NCI-H2227 (cell line): ENCODE measurements around the gene HOXB2.
"Not testable (repeated sequence)": the region's sequence is repeated elsewhere in the genome, so short reads cannot be mapped to it uniquely, and the experiment has no call there.

Experiments
- DNase-seq: peaks from one replicate; lab custom pipeline; 2025; ENCODE audit not compliant: unreplicated experiment; lab: John Stamatoyannopoulos, UW

The HOXB2 gene

DNA sequence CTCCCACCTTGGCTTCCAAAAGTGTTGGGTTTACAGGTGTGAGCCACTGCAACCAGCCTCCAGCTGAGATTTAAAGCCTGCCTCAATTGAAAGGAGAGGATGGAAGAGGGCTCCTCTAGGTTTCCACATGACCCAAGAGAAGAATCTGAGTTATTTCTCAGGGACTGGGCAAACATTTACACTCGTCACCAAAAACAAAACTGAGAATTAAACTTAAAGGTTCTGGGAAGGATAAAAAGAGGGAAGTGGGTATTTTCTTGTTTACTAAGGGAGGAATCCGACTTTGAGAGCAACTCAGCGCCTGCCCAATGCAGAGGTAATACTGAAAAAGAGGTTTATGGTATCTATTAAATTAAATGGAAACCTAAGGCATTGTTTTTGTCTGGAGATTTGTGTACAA lies 27.4 kb downstream of the HOXB2 start:
- no peak for DNase-seq

DNA sequence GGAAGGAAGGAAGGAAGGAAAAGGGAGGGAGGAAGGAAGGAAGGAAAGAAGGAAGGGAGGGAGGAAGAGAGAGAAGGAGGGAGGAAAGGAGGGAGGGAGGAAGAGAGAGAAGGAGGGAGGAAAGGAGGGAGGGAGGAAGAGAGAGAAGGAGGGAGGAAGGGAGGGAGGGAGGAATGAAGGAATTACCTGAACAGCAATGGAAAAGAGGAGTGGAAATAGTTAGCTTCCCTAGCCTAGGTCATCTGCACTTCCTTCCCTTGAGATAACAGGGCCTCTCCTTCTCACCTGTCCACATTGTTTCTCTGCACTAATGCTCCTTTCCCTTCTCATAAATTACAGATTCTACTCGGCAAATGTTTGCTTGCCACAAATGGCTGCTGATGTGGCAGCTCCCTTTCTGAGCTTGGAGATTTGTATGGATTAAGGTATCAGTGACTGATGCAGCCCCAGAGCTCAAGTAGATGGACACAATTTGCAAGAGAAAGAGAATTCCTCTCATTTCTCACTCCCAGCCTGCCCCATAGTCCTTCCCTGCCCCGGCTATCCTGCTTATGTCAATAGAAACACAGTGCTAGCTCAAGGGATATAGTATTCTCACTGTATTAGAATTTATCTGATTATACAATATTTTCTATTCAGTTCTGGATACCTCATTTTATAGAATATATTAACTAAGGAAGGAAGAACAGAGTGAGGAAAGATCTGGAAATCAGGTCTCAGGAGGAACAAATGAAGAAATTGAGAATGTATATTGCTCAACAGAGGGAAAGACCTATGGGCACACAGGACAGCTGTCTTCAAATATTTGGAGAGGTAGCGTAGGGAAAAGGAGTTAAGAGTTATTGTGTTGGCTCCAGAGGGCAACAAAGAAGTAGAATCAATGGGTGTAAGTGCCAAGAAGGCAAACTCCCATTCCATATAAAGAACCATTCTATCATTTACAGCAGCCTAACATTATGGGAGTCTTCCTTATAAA lies 28.7 kb downstream of the HOXB2 start:
- no peak for DNase-seq

DNA sequence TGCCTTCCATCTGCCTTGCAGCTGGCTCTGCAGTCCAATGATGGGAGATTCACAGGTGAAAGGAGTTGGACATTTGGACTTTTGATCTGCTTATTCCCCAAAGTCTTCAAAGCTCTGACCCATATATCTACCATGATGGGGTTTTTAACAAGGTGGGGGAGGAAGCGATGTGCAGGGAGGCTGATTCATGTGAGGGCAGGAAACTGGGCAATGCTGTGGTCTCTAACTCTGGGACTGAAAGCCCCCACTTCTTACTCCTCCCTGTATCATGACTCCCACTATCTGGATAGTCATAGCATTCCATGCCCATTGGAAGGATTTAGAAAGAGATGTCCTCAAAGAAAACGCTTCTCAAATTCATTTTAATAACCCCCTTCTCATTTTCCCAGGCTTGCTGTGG lies 30.4 kb downstream of the HOXB2 start:
- DNase-seq: no peak

DNA sequence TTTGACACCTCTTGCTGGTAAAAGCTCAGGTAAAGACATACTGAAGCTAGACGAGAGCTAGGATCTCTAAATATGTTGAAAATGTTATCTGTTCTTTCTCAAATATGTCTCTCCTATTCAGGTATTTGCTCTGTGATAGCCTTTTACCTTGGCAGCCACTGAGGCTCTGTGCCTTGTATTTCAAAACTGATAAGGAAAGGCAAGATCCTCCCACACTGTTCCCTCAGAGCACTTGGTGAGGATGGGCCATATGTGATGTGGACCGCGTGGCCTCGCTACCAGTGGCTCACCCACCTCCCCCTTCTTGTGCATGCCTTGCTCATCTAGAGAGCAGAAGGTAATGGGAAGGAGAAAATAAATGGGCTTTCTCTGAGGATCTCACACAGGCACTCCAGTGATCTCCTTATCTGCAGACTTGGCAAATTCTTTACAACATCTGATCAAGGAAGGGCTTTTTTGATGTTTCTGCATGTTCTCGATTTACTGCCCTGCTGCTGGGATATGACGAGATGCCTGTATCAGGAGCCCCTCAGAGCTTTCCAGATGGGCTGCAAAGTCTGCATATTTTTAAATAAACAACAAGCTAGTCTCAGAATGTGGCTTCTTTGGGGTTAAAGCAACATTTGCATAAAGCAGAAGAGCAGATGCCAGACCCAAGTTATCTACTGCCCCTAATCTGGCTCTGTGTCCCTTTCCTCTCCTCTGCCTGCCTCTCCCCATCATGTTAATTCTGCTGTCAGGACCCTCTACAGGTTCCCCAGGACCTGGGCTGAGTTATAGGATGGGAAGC lies 31.0 kb downstream of the HOXB2 start:
- no peak for DNase-seq

DNA sequence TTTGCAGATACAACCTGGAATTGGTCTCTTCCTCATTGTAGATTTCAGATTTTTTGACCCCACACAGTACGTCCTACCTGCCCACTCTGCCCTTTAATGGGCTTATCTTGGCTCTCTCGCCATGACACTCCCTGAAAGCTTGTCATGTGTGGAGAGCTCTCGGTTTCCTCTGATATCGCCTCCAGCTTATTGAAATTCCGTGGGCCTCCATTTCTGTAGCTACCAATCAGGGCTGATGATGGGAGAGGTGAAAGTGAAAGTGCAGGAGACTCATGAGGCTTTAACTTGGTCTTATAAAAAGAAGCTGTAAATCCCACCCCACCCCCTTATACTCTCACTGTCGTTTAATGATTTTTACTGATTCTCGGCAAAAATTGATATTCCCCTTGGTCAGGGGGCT lies 31.8 kb downstream of the HOXB2 start:
- DNase-seq: no peak

DNA sequence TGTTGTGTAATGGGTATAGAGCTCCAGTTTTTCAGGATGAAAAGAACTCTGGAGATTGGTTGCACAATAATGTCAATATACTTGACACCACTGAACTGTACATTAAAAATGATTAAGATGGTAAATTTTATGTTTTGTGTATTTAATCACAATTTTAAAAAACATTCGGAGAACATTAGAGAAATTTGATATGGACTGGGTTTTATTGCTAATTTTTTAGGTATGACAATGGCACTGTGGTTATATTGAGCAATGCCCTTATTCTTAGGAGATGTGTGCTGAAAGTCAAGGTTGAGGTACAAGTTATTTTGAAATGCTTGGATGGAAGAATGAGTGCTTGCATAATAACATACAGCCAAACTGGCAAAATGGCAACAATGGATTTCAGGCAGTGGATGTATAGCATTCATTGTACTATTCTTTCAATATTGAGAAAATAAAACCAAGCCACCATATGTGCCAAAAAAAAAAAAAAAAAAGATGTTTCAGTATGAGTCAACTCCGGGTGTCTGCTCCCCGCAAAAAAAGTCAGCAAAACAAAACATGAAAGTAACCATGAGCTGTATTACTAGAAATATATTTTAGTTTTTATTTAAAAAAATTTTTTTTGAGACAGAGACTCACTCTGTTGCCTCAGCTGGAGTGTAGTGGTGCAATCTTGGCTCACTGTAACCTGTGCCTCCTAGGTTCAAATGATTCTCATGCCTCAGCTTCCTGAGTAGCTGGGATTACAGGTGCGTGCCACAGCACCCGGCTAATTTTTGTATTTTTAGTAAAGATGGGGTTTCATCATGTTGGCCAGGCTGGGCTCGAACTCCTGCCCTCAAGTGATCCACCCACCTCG lies 33.9 kb downstream of the HOXB2 start:
- DNase-seq: no peak

DNA sequence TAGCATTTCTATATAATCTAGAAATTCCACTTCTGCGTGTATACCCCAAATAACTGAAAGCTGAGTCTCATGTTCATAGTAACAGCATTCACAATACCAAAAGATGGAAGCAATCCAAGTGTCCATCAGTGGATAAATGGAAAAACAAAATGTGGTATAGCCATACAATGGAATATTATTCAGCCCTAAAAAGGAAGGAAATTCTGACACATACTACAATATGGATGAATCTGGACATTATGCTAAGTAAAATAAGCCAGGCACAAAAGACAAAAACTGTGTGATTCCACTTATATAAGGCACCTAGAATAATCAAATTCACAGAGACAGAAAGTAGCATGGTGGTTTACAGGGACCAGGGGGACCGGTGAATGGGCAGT lies 34.5 kb downstream of the HOXB2 start:
- no peak for DNase-seq

DNA sequence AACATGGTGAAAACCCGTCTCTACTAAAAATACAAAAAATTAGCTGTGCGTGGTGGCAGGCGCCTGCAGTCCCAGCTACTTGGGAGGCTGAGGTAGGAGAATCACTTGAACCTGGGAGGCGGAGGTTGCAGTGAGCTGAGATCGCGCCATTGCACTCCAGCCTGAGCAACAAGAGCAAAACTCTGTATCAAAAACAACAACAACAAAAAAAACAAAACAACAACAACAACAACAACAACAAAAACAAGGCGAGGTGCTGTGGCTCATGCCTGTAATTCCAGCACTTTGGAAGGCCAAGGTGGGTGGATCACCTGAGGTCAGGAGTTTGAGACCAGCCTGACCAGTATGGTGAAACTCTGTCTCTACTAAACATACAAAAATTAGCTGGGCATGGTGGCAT lies 35.2 kb downstream of the HOXB2 start:
- not testable (repeated sequence) for DNase-seq

DNA sequence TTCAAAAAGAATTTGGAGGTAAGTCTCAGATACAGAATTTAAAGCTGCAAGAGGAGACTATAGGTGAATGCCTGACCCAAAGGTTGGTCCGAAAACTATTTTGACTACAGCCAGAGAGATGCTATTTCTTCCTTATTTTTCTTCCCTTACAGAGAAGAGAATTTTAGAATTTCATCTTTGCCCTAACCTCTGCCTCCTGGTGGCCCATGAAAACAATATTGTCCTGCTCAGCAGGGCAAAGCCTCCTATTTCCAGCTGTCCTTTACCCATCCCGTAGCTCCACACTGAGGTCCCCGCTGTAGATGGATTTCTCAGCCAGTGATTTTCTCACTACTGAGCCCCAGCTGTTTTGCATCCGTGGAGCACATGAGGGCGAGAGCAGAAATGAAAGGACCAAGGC lies 38.7 kb downstream of the HOXB2 start:
- DNase-seq: no peak

DNA sequence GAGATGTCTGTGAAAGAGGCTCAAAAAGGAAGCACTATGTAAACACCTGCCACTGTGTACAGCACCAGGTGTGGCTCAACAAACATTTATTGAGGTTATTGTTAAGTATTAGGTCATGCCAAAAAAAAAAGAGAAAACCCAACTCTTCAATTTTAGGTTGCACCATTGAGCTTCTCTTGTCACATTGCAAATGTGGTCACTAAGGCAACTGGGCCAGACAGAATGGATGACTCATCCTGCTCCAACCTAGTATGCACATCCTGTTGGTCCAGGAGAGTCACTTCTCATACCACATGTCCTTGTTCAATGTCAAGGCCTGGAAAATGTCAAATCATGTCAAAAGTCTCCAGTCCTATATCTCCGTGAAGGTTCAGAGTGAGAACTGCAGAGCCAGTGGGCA lies 39.1 kb downstream of the HOXB2 start:
- DNase-seq: no peak

DNA sequence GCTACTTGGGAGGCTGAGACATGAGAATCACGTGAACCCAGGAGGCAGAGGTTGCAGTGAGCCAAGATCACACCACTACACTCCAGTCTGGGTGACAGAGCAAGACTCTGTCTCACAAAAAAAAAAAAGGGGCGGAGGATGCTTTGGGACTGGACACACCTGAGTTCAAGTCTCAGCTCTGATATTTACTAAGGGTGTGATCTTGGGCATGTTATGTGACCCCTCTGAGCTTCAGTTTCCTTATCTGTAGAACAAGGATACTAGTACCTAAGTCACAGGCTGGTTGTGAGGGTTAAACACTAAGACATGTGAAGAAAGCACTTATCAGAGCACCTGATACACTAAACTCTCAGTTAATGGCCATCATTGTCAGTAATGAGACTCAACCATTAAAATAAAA lies 40.0 kb downstream of the HOXB2 start:
- DNase-seq: no peak

DNA sequence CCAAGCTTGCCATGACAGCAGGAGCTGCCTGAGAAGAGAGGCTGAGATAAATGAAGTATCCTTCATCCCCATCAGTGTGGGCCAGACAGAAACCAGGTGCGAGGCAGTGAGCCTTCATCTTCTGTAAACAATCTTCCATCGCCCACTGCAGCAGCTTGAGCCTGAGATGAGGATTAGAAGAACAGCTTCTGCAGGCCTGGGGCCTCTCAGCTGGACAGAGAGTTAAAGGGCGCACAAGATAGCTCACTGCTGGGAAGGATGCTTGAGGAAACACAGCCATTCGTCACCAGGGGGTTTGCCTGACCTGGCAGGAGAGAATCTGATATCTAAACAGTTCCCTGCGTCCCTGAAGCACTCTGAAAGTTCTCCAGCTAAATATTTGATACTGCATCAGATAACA lies 41.2 kb downstream of the HOXB2 start:
- DNase-seq: no peak

DNA sequence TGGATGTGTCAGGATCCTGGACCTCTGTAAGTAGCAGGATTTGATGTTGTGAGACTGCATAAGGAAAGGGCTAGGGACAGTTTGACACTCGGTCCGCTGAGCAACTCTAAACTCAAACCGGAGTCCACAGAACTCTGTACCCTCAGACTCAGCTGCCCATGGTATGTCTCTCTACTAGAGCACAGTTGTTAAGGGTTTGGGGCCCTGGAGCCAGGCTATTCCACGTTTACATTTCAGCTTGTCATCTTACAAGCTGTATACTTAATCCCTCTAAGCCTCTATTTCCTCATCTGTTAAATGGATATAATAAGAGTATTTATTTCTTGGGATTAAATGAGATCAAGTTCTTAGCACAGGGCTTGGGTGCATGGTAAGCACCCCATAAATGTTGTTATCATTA lies 42.0 kb downstream of the HOXB2 start:
- DNase-seq: no peak

DNA sequence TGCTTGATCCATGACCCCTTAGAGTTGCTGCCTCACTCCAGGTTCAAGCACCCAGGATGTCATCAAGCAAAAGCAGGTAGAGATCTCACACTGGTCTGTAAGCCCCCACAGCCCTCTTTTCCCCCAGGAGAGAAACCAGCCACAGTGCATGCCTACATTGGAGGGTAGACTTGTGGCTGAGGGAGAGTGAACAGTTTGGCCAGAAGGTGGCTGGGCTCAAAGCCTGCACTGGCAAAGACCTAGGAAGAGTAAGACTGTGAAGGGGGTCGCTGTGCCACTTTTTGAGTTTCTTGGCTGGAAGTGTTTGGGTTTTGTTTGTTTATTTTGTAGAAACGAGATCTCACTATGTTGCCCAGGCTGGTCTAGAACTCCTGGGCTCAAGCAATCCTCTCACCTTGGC lies 42.6 kb downstream of the HOXB2 start:
- DNase-seq: no peak

DNA sequence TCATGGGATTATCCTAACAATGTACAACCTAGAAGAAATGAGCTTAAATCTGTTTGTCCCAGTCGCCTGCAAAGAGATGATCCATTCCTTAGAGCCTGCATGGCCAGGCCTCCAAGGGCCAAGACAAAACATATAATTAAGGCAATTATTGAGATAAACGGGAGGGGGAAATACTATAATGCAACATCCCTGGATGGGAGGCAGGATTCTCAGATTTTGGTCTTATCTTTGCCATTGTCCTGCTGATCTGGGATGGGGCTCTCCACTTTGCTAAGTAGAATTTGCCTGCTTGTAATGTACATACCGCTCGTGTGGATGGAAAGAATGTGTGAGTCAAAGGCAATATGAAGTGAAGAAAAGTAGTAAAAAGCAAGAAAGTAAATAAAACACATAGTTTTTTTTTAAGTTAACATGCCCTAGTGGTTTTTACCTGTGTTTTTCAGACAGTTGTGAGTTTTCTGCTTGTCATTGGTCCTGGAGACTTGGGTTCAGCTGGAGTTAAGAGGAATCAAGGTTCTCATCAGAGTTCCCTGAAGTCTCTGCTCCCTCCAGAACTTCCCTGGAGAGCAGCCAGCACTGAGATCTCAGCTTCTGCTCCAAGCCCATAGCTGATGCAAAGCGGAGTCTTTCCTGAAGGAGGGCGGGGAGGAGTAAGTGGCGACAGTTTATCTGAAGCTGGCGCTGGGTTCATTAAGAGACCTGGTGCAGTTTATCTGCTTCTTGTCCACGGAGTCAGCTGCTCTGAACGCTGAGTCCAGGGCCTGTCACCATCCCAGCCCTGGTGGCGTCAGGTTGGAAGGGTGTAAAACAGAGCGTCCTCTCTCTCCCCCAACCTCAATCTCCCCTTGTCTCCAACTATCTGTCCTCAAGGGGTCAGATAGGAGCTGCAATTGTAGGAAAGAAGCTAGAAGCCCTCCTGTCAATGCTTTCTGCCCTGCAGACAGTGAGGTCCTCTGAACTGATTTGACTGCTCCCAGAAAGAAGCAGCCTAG lies 44.2 kb downstream of the HOXB2 start:
- peak; percentile 51 for DNase-seq

DNA sequence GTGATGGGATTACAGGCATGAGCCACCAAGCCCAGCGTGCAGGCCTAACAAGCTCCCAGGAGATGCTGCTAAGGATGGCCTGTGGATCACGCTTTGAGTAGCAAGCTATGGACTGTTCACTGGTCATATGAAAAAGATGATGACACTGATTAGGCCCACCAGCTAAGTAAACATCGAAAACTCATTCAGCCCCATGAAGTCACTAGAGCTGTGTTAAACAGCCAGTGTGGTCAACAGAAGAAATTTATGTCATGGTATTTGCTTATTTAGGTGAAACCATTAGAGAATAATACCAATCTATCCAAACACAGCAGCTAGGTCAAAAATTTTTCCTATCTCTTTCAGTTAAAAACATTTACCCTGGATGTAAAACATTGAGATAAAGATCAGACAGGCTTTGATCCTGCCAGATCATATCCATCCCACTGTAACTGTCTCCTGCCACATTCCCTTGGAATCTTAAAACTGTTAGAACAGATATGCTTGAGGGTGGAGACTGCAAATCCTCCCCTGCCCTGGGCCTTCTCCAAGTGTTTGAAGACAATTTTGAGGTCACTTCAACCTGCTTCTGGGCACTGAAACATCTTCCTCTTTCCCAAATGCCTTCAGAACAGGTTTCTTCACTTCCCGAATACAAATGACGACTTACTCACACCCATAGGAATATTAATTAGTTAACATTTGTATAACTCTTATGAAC lies 45.0 kb downstream of the HOXB2 start:
- DNase-seq: no peak

DNA sequence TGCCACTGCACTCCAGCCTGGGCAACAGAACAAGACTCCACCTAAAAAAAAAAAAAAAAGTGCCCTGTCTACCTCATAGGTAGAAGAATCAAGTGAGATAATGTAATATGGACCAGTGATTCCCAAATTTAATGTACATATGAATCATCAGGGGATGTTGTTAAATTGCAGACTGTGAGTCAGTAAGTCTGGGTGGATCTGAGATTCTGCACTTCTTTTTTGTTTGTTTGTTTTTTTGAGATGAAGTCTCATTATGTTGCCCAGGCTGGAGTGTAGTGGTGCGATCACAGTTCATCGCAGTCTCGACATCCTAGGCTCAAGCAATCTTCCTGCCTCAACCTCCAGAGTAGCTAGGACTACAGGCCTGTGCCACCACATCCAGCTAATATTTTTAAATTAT lies 45.7 kb downstream of the HOXB2 start:
- DNase-seq: no peak

DNA sequence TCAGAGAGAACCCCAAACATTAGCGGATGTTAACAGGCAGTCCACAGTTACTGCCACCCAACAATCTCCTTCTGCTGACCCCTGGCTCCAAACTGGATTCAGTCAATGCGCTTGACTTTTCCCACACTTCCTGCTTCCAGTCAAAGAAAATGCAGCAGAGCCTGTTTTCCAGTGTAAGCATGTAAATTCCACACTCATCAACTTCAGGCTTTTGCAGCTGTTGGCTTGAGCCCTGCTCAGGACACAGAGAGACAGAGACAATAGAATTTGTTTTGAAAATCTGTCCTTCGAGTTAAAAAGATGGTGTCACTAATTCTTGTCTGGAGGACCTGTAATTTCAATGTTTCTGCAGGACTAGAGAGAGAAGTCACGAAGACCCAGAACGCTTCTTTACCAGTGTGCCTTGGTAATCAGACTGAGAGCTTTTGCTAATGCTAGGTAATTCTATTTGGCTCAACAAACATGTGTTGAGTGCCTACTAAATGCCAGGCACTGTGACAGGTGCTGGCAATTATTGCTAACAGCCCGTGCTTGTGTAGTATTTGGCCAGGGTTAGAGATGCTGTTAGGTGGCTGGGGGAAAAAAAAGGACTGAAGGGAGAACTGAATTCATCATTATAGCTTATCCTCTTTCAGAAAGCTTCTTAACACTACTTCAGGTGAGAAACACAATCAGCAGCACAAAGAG lies 46.6 kb downstream of the HOXB2 start:
- peak; percentile 32 for DNase-seq

DNA sequence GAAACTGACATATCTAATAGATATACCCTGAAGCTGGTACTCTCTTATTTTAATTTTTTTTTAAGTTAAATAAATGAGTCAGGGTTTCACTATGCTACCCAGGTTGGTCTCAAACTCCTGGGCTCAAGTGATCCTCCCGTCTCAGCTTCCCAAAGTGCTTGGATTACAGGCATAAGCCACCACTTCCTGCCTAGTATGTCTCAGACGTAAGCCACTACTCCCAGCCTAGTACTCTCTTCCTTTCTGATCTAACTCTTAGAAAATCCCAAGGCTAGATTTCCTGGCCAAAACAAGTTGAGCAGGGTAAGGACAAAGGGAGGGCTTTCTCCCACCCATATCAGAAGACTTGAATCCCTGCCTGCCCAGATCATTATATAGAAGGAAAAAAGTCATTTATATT lies 47.8 kb downstream of the HOXB2 start:
- no peak for DNase-seq
